Natural killer cell treated with Interleukin-12 subunit alpha and Interleukin-12 subunit beta and Interleukin-15 and Interleukin-18, amount 100 ng/mL, for 72 hours (primary cell): ENCODE data around the gene MUC22. TPM values are rescaled to one million over a fixed set of nuclear protein-coding genes. Genes with fewer than 3 reads are reported as not detected.
"Not testable (repeated sequence)": the region's sequence is repeated elsewhere in the genome, so short reads cannot be mapped to it uniquely, and the experiment has no call there.

Experiments used
- ATAC-seq, 2 donors: fragments of 150-1000 bp; cut with Tn5 transposase in 1 of 2; sonication (Bioruptor Pico), chemical (Tn5 transposase) in 1 of 2; 2 replicates each; pipeline ENCODE4 v1.10.0; 2021
- DNase-seq: peaks from one replicate; pipeline ENCODE4 v3.0.0; 2022; ENCODE audit warnings: low spot score
- H3K27ac Mint-ChIP-seq, 2 donors: 1 replicate in 1 of 2; 2 replicates in 1 of 2; pipeline ENCODE4 v1.8.0; 2022; ENCODE audit warnings: mixed read lengths in 2 of 2, mild to moderate bottlenecking in 1 of 2, moderate library complexity in 1 of 2
- H3K27me3 Mint-ChIP-seq, 2 donors: 1 replicate in 1 of 2; 2 replicates in 1 of 2; pipeline ENCODE4 v1.8.0; 2022; ENCODE audit warnings: mixed read lengths in 2 of 2
- H3K36me3 Mint-ChIP-seq: one replicate; pipeline ENCODE4 v1.8.0; 2022; ENCODE audit warnings: mixed read lengths
- H3K4me1 Mint-ChIP-seq, 2 donors: 1 replicate in 1 of 2; 2 replicates in 1 of 2; pipeline ENCODE4 v1.8.0; 2022; ENCODE audit warnings: low read depth in 2 of 2, mixed read lengths in 2 of 2, mild to moderate bottlenecking in 1 of 2
- H3K4me3 Mint-ChIP-seq: one replicate; pipeline ENCODE4 v1.8.0; 2022; ENCODE audit warnings: mixed read lengths
- H3K9me3 Mint-ChIP-seq: 2 replicates; pipeline ENCODE4 v1.8.0; 2022; ENCODE audit warnings: mixed read lengths
- total RNA-seq, 2 donors: library from RNA; stranded (reverse); gene quantifications; one replicate each; pipeline ENCODE4 v1.2.3, GENCODE V29; 2022

MUC22 gene
- total RNA-seq, 2 donors from 2014 or later: not detected

DNA sequence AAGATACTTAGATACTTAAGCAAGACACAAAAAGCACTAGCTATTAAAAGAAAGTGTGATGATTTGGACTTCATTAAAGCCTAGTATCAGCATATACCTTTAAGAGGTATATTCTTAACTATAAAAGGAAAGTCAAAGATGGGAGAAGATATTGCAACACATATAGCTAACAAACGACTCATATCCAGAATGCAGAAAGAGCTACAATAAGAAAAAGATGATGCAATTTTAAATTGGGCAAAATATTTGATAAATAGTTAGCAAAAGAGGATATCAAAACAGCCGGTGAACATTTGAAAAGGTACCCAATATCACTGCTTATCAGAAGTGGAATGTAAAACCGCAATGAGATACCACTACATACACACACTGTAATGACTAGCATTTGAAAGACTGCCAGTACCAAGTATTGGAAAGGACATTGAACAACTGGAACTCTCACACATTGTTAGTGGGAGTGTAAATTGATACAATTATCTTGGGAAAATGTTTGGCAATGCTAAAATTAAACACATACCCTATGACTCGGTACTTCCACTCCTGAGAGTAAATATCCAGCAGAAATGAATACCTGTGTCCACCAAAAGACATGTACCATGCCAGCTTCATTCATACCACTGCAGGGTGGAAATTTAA lies 25.7 kb downstream of the MUC22 start:
- peaks cover 44 to 67% of the 10 kb centered on the region in 2 donors for H3K27me3 Mint-ChIP-seq
- no peaks in the 10 kb centered on the region for H3K9me3 Mint-ChIP-seq
- H3K36me3 Mint-ChIP-seq: no peaks in the 10 kb centered on the region
- peaks cover 0 to 6% of the 10 kb centered on the region in 2 donors for H3K4me1 Mint-ChIP-seq
- no peak overlapping the region for H3K4me3 Mint-ChIP-seq
- no peak for ATAC-seq
- H3K27ac Mint-ChIP-seq: no peak overlapping the region
- no peak for DNase-seq

DNA sequence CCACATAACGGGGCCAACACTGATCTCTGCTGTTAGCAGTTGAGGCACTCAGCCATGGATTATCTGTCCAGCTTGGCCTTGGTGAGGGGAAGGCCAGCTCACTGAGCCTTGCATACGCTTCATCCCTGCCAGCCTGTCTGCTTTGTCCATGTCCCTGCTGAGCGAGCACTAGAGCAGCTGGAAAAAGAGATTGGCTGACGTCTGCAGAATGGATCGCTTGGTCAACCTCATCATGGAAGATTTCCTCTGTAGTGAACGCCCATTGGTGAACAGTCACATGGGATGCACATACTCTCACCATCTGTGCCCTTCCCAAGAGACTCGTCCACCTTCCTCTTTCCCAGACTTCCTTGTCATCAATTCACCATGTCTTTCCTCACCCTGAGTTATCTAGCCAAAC lies 26.9 kb downstream of the MUC22 start:
- Mint-ChIP-seq H3K36me3 (no peaks in the 10 kb centered on the region), H3K27me3 (peaks cover 35 to 59% of the 10 kb centered on the region in 2 donors), H3K27ac (no peak overlapping the region), H3K4me1 (peaks cover 0 to 6% of the 10 kb centered on the region in 2 donors), H3K9me3 (no peaks in the 10 kb centered on the region), H3K4me3 (no peak overlapping the region)
- DNase-seq (no peak), ATAC-seq (no peak)

DNA sequence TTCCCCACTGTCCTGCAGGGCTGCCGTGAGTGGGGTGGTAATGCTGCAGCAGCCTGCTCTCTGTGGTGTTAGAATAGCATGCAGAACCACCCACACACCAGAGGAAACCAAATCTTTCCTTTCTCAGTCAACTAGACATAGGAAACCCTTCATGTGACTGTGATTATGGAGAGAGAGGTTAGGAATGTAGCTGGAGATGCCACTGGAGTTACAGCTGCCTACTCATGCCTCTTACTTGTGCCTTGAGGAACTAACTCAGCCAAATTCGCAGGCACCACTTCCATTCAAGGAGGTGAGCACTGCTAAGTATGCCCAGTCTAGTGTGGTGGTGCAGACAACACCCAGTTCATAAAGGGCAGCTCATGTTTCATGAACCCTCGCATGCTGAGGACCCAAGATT lies 27.4 kb downstream of the MUC22 start:
- Mint-ChIP-seq H3K4me1 (peaks cover 0 to 6% of the 10 kb centered on the region in 2 donors), H3K36me3 (no peaks in the 10 kb centered on the region), H3K4me3 (no peak overlapping the region), H3K9me3 (no peaks in the 10 kb centered on the region), H3K27me3 (peaks cover 31 to 54% of the 10 kb centered on the region in 2 donors), H3K27ac (no peak overlapping the region)
- ATAC-seq (no peak), DNase-seq (no peak)

DNA sequence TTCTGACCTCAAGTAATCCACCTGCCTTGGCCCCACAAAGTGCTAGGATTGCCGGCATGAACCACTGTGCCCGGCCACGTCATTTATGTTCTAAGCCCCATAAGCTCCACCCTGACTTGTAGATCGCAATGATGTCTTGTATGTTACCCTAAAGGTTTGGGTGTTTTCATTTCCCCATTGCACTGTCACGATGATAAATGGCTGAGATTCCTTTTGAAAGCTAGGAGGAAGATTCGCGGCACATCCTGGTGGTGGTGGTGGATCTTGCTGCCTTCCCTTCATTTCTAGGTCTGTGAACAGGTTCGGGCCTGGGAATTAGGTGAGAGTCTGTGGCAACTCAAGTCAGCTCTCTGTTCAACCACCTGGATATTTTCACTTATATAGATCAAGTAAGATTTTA lies 28.3 kb downstream of the MUC22 start:
- Mint-ChIP-seq H3K27ac (no peak overlapping the region), H3K4me3 (no peak overlapping the region), H3K36me3 (no peaks in the 10 kb centered on the region), H3K4me1 (peaks cover 0 to 6% of the 10 kb centered on the region in 2 donors), H3K27me3 (peaks cover 29 to 53% of the 10 kb centered on the region in 2 donors), H3K9me3 (no peaks in the 10 kb centered on the region)
- DNase-seq: no peak
- no peak for ATAC-seq

DNA sequence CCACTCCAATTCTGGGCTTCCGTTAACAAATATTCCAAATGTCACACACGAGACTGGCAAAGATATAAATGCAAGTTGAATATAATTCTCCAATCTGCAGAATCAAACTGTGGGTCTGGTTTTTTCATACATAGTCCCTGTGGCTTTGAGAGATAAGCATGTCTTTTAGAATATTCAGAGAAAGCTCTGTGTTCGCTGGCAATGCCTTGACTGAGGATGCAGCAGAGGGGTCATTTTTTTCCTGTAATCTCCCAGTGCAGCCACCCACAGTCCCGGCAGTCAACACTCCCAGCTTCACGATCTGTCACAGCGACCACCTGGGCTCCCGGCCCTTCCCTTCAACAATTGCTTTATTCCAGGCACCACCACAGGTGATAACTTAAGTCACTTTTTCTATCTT lies 30.5 kb downstream of the MUC22 start:
- no peaks in the 10 kb centered on the region for H3K9me3 Mint-ChIP-seq
- no peak overlapping the region for H3K4me3 Mint-ChIP-seq
- peaks cover 32 to 59% of the 10 kb centered on the region in 2 donors for H3K27me3 Mint-ChIP-seq
- ATAC-seq (no peak), DNase-seq (no peak)
- no peak overlapping the region for H3K27ac Mint-ChIP-seq
- no peaks in the 10 kb centered on the region for H3K36me3 Mint-ChIP-seq
- peaks cover 0 to 3% of the 10 kb centered on the region in 2 donors for H3K4me1 Mint-ChIP-seq

DNA sequence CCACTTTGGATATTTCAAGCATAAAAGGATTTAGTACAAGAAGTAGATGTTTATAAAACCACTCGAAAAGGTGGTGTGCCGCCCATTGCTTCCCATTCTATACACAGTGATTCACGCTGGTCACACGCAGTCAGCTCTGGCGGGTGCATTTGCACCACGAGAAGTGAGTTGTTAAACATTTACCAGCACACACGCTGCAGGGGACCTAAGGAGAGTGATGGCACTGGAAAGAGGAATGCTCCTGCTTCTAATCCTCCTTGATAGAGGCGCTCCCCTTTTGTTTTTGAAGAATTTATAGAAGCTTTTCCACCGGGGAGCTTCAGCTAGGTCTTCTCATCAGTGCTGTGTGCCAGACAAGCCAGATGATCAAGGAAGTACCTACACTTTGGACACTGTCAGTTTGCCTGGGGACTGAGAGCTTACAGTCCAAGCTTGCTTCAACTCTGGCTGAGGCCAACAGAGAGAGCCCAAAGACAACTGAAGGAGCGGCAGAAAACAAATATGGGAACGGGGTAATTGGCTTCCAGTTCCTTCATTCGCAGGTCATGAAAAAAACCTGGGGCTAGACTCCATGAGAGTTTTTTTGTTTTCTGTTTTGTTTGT lies 31.2 kb downstream of the MUC22 start:
- Mint-ChIP-seq H3K27me3 (peaks cover 28 to 55% of the 10 kb centered on the region in 2 donors), H3K4me1 (no peaks in the 10 kb centered on the region), H3K27ac (no peak overlapping the region), H3K4me3 (no peak overlapping the region), H3K9me3 (no peaks in the 10 kb centered on the region), H3K36me3 (no peaks in the 10 kb centered on the region)
- DNase-seq: no peak
- no peak for ATAC-seq

DNA sequence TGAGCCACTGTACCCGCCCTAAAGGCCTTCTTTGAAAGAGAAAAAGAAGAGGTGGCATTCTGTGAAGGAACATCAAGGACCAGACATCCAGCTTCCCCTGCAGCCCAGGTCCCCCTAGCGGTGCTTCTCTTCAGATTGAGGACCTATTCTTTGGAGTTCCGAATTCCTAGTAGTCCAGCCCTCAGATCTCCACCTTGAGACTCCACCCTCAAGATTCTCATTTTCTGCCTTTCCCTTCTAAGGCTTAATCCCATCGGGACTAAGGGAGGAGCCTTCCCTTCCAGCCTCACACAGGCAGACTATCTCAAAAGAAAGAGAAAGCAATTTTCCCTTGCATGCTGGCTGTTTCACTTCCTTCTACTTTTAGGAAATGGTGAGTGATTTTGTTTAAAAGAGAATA lies 32.5 kb downstream of the MUC22 start:
- ATAC-seq: no peak
- Mint-ChIP-seq H3K27ac (no peak overlapping the region), H3K4me3 (no peak overlapping the region)

DNA sequence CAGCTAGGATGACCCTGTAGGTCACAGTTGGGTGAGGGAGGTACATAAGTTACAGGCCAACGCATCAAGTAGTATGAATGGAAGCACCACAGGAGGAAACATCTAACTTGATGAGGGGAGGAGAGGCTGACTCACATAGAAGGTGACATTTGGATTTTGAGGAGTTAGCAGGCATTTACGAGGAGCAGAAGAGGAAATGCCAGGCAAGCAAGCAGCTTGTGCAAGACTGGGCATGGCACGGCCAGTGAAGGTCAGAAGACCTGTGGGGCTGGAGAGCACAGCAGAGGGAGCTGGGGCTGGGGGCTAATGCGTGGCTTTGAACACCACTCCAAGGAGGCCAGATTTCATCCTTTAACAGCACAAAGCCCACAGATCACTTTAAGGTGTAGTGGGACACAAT lies 37.8 kb downstream of the MUC22 start:
- Mint-ChIP-seq H3K27ac (no peak overlapping the region), H3K9me3 (no peaks in the 10 kb centered on the region), H3K36me3 (no peaks in the 10 kb centered on the region), H3K27me3 (peaks cover 36 to 66% of the 10 kb centered on the region in 2 donors), H3K4me1 (no peaks in the 10 kb centered on the region), H3K4me3 (no peak overlapping the region)
- ATAC-seq (no peak), DNase-seq (no peak)

More for the DNA sequence above, 32.5 kb downstream of the MUC22 start:
- H3K36me3 Mint-ChIP-seq: no peaks in the 10 kb centered on the region
- DNase-seq: no peak
- H3K27me3 Mint-ChIP-seq: peaks cover 21 to 53% of the 10 kb centered on the region in 2 donors
- no peaks in the 10 kb centered on the region for H3K9me3 Mint-ChIP-seq
- no peaks in the 10 kb centered on the region for H3K4me1 Mint-ChIP-seq

DNA sequence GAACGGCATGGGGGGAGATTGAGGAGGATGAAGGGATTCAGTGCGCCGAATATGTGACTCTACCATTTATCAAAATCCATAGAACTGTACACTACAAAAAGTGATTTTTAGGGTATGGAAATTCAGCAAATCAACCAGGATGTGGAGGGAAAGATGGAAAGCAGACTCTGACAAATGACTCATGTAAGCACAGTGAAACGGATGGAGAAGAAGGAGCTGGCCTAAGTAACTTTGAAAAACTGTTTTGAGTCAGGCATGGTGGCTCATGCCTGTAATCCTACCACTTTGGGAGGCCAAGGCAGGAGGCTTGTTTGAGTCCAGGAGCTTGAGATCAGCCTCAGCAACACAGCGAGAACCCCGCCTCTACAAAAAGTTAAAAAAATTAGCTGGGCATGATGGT lies 39.2 kb downstream of the MUC22 start:
- Mint-ChIP-seq H3K4me1 (no peaks in the 10 kb centered on the region), H3K4me3 (no peak overlapping the region), H3K9me3 (no peaks in the 10 kb centered on the region), H3K36me3 (no peaks in the 10 kb centered on the region), H3K27me3 (peaks cover 34 to 70% of the 10 kb centered on the region in 2 donors), H3K27ac (no peak overlapping the region)
- DNase-seq (no peak), ATAC-seq (no peak)

DNA sequence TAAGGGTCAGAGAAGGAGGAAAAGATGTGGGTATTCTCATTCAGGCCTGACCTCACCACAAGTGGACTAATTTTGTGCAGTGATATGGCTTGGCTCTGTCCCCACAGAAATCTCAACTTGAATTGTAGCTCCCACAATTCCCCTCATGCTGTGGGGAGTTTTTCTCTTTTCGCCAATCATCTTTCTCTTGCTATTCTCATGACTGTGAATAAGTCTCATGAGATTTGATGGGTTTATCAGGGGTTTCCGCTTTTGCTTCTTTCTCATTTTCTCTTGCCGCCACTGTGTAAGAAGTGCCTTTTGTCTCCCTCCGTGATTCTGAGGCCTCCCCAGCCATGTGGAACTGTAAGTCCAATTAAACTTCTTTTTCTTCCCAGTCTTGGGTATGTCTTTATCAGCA lies 42.9 kb downstream of the MUC22 start:
- not testable (repeated sequence) for H3K4me3 Mint-ChIP-seq, H3K9me3 Mint-ChIP-seq, DNase-seq, H3K4me1 Mint-ChIP-seq, H3K27ac Mint-ChIP-seq, H3K36me3 Mint-ChIP-seq, ATAC-seq
- H3K27me3 Mint-ChIP-seq: peaks cover 37 to 66% of the 10 kb centered on the region in 2 donors

DNA sequence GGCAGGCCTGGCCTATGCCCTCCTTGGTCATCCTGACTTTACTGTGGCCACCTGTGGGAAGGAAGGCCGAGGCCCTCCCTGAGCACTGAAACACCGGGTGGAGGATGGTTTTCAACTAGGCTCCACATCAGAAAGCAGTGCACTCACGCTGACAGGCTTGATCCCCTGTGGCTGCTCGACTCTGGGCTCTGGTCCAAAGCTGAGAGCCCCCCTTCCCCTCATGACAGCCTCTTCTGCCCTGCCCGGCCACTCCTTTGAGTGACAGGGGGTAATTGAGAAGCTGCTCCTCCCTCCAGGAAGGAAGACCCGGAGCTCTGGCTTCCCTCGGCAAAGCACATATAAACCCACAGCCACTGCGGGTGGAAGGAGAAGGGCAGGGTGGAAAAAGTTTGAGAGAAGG lies 43.6 kb downstream of the MUC22 start:
- no peak overlapping the region for H3K4me3 Mint-ChIP-seq
- H3K9me3 Mint-ChIP-seq: no peaks in the 10 kb centered on the region
- peaks cover 34 to 60% of the 10 kb centered on the region in 2 donors for H3K27me3 Mint-ChIP-seq
- H3K27ac Mint-ChIP-seq: no peak overlapping the region
- DNase-seq: no peak
- H3K4me1 Mint-ChIP-seq: no peaks in the 10 kb centered on the region
- H3K36me3 Mint-ChIP-seq: no peaks in the 10 kb centered on the region
- ATAC-seq: no peak

DNA sequence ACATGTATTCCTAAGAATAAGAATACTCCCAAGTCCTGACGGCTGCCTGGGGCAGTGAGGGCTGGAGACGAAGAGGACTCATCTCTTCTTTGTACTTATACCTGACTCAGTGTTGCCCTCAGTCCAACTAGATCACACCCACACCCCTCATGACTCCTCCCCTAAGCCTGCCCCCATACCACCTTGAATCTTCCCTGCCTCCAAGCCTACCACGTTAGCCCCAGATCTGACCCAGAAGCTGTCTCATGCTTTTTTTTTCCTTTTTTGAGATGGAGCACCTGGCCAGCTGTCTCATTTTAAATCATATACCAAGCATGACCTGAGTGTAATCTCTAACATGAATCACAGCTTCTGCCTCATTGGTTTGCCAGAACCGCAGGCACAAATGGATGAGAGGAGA lies 45.2 kb downstream of the MUC22 start:
- H3K4me3 Mint-ChIP-seq: no peak overlapping the region
- ATAC-seq: no peak
- H3K27me3 Mint-ChIP-seq: peaks cover 30 to 54% of the 10 kb centered on the region in 2 donors
- no peaks in the 10 kb centered on the region for H3K4me1 Mint-ChIP-seq
- H3K9me3 Mint-ChIP-seq: no peaks in the 10 kb centered on the region
- no peak for DNase-seq
- H3K36me3 Mint-ChIP-seq: no peaks in the 10 kb centered on the region
- no peak overlapping the region for H3K27ac Mint-ChIP-seq

DNA sequence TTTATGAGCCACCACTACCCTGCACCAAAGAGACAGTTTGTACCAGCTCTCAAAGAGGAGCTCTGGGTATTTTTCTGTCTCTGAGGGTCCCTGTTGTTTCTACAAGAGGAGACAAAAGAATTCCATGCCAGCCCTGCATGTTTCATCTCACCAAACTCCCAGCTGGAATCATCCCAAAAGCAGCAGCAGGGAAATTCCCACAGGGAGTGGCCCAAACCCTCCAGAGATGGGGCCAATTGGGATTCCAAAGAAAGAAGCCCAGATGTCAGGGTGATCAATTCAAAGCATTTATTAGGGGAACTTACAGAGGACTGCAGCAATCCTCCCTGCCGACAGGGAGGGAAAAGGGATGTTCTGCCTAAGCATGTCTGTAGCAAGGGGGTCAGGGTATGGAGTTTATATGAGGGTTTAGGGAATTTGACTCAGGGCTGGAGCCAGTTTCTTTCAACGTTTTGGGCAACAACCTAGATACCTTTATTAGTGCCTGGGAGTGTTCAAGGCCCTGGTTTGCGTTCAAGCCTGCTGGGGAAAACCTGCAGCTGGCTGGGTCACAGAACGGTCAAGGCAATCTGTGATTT lies 47.2 kb downstream of the MUC22 start:
- H3K4me1 Mint-ChIP-seq: no peaks in the 10 kb centered on the region
- no peak for ATAC-seq
- no peak overlapping the region for H3K4me3 Mint-ChIP-seq
- no peak overlapping the region for H3K27ac Mint-ChIP-seq
- no peaks in the 10 kb centered on the region for H3K36me3 Mint-ChIP-seq
- no peaks in the 10 kb centered on the region for H3K9me3 Mint-ChIP-seq
- H3K27me3 Mint-ChIP-seq: peaks cover 22 to 42% of the 10 kb centered on the region in 2 donors
- no peak for DNase-seq

DNA sequence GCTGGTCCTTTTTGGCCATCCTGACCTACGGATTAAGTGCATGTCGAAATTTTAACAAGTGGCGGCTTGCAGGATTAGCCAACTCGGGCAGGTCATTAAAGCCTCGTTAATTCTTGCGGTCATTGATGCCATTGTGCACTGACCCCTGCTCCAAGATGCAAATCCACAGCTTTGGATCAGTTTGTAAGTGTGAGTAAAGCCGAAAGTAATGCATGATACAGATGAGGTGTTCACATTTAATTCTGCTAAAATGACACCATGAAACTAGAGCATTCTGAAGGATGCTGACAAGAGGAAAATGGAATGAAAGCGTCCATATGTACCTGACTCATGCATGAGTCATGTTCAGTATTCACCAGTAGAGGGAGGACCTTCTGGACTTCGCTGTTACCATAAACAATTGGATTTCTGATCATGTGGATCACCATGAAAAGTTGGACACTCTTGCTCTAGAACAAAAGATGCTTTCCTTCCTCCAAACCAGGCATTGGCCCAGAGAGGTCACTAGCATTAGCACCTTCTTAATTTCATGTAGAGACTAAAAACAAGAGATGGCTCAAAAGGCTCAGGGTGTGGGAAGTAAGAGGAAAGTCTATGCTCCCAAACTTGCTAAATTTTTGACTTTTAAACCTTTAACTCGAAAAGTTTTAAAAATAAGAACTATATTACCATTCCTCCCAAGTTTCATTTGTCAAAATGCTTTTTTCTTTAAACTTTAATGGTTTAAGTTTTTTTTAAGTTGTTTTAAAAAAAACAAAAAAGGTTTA lies 48.0 kb downstream of the MUC22 start:
- Mint-ChIP-seq H3K4me1 (no peaks in the 10 kb centered on the region), H3K4me3 (no peak overlapping the region), H3K27me3 (peaks cover 19 to 39% of the 10 kb centered on the region in 2 donors), H3K9me3 (no peaks in the 10 kb centered on the region), H3K27ac (no peak overlapping the region), H3K36me3 (no peaks in the 10 kb centered on the region)
- ATAC-seq: no peak
- DNase-seq: no peak
